Osteoblast (primary cell): ENCODE measurements around the gene FRAT1. TPM values are rescaled to one million over a fixed set of nuclear protein-coding genes. Genes with fewer than 3 reads are reported as not detected.

Experiments used
- DNase-seq: peaks from one replicate; pipeline ENCODE4 v3.0.0; 2011; ENCODE audit warnings: low spot score, mixed read lengths; ENCODE audit not compliant: insufficient read length; ENCODE audit errors: missing footprints
- H2AFZ ChIP-seq: 2 replicates; pipeline ENCODE4 v1.6.0; 2011; ENCODE audit warnings: mild to moderate bottlenecking, low read length
- H3K27ac ChIP-seq: 2 replicates; pipeline ENCODE4 v1.5.1; 2011; ENCODE audit warnings: mild to moderate bottlenecking, low read depth, low read length, moderate library complexity
- H3K27me3 ChIP-seq: 2 replicates; pipeline ENCODE4 v1.6.0; 2012; ENCODE audit warnings: mild to moderate bottlenecking, control low read depth, inconsistent platforms, low read length, moderate library complexity; ENCODE audit not compliant: insufficient read depth
- H3K36me3 ChIP-seq: 2 replicates; pipeline ENCODE4 v1.5.1; 2011; ENCODE audit warnings: mild to moderate bottlenecking, low read length, control low read depth, moderate library complexity; ENCODE audit not compliant: insufficient read depth
- H3K4me1 ChIP-seq: 2 replicates; pipeline ENCODE4 v1.5.1; 2011; ENCODE audit warnings: mild to moderate bottlenecking, low read length, control low read depth, moderate library complexity; ENCODE audit not compliant: insufficient read depth
- H3K4me2 ChIP-seq: 2 replicates; pipeline ENCODE4 v1.6.0; 2011; ENCODE audit warnings: mild to moderate bottlenecking, low read length; ENCODE audit not compliant: insufficient read depth
- H3K4me3 ChIP-seq: fragments of 200-600 bp; sonication (generic); 3 replicates; pipeline ENCODE4 v1.5.1; 2012; ENCODE audit warnings: mild to moderate bottlenecking, low read length, inconsistent platforms; ENCODE audit not compliant: insufficient read depth
- H3K79me2 ChIP-seq: 2 replicates; pipeline ENCODE4 v1.6.0; 2012; ENCODE audit warnings: mild to moderate bottlenecking, low read length, control low read depth, inconsistent platforms; ENCODE audit not compliant: insufficient read depth
- H3K9me3 ChIP-seq: 2 replicates; pipeline ENCODE4 v1.5.1; 2011; ENCODE audit warnings: low read depth, low read length, control low read depth
- H4K20me1 ChIP-seq: 2 replicates; pipeline ENCODE4 v1.6.0; 2012; ENCODE audit warnings: mild to moderate bottlenecking, low read length, control low read depth; ENCODE audit not compliant: insufficient read depth
- total RNA-seq: library from RNA; depleted of rRNA; stranded (reverse); fragments of >200 nt; gene quantifications from 2 replicates; pipeline ENCODE4 v1.2.3, GENCODE V29; 2012
- TF ChIP-seq, protein P1 (sequence below): IDR thresholded peaks from 2 replicates; pipeline ENCODE4 v1.5.1; 2011; ENCODE audit warnings: mild to moderate bottlenecking, low read depth, low read length, moderate library complexity; ENCODE audit errors: extremely low read depth

The FRAT1 gene
- total RNA-seq, 1 donor: 3.3 TPM

DNA sequence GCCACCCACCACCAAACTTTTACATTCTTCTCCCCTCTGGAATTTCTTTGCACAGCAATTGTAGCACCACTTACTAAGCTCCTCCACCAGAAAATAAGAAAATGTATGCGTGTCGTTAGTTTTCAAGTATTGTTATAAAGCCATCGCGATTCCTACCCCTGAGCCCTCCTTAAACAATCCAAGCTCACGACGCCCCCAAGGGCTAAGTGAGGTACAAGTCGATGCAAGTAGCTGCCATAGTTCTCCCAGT lies 14.2 kb downstream of the FRAT1 start:
- TF ChIP-seq, protein P1, sequence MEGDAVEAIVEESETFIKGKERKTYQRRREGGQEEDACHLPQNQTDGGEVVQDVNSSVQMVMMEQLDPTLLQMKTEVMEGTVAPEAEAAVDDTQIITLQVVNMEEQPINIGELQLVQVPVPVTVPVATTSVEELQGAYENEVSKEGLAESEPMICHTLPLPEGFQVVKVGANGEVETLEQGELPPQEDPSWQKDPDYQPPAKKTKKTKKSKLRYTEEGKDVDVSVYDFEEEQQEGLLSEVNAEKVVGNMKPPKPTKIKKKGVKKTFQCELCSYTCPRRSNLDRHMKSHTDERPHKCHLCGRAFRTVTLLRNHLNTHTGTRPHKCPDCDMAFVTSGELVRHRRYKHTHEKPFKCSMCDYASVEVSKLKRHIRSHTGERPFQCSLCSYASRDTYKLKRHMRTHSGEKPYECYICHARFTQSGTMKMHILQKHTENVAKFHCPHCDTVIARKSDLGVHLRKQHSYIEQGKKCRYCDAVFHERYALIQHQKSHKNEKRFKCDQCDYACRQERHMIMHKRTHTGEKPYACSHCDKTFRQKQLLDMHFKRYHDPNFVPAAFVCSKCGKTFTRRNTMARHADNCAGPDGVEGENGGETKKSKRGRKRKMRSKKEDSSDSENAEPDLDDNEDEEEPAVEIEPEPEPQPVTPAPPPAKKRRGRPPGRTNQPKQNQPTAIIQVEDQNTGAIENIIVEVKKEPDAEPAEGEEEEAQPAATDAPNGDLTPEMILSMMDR: no peak
- Histone ChIP-seq H4K20me1 (no peaks in the 10 kb centered on the region), H3K4me2 (peak overlapping the region; percentile 90), H3K4me3 (peak overlapping the region; percentile 84), H2AFZ (peak overlapping the region; percentile 89), H3K27ac (peak overlapping the region; percentile 49), H3K9me3 (no peaks in the 10 kb centered on the region), H3K27me3 (peaks cover 31% of the 10 kb centered on the region), H3K4me1 (peaks cover 20% of the 10 kb centered on the region), H3K36me3 (no peaks in the 10 kb centered on the region), H3K79me2 (peaks cover 14% of the 10 kb centered on the region)
- DNase-seq: peak; percentile 93

DNA sequence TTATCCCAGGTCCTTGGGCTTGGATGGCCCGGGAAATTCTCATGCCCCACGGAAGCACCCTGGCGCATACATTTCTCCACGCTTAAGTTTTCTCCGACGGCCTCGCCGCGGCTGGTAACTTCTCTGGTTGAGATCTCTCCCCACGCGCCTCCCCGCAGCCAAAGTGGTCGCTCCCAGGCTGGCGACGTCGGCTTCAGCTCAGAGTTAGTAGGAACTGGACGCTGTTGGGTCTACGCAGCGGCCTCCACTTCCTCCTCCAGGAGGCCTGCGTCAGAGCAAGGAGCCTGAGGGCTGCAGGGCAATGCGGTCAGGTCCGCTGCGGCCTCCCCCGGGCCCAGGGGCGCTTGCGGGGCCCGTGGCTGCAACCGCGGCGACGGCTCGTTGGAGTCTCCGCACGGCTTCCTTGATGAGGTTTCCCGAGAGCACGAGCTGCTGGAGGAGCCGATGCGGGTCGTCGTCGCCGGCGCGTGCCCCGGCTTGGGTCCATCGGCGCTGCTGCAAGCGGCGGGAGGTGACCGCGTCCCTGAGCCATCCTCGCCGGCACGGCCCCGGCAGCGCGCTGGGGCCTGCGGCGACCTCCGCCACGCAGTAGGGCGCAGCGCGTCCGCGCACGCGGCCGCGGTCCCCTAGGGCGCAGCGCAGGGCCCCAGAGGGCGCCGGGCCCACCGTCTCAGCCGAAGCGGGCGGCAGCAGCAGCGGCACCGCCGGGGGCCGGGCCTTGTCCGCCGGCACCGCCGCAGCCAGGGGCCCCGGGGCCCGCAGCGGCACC lies 14.7 kb downstream of the FRAT1 start:
- Histone ChIP-seq H3K9me3 (no peaks in the 10 kb centered on the region), H3K27ac (peak overlapping the region; percentile 49), H3K4me2 (peak overlapping the region; percentile 90), H4K20me1 (no peaks in the 10 kb centered on the region), H3K4me3 (peak overlapping the region; percentile 84), H3K79me2 (peaks cover 14% of the 10 kb centered on the region), H2AFZ (peak overlapping the region; percentile 89), H3K36me3 (no peaks in the 10 kb centered on the region), H3K4me1 (peaks cover 20% of the 10 kb centered on the region), H3K27me3 (peaks cover 34% of the 10 kb centered on the region)
- DNase-seq: peak; percentile 87
- TF ChIP-seq, protein P1: no peak

DNA sequence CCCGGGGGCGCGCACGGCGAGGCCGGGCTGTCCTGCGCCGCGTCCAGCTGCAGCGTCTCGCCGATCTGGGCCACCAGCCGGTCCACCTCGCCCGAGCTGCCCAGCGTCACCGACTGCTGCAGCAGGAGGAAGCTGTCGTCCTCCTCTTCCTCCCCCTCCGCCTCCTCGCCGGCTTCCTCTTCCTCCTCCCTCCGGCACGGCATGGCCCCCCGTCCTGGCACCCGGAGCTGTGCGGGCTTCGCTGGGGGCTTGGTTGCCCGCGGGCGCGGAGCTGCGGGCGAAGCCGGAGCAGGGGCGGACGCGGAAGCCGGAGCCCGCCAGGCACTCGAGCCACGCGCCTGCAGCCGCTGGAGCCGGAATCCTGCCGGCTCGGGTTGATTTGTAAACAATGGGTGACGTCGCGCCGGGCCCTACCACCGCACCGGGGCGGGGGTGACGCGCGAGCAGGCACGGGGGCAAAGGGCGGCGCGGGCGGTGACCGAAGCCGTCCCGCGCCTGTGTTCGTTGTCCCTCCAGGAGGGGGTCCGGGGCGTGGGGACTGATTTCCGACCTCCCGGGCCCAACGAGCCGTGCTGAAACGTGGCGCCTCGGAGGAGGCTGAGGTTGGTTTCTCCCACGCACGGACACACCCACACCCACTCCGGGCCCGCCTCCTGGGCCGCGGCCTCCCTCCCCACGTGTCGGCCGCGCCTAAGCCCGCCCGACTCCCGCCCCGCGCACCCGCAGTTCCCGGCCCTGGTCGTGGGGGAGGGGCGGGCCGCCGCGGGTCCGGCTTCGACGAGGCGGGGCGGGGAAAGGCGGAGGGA lies 15.5 kb downstream of the FRAT1 start, which contains the start of gene FRAT2:
TSS of gene FRAT2 (minus strand) at position 360 of the 806 bp plus-strand sequence. CDS start at position 203, 157 bp downstream.
- peak within 1 kb of the TSS; percentile 94 for H3K27ac ChIP-seq
- TF ChIP-seq, protein P1: no peak
- H3K36me3 ChIP-seq: no peaks in the 10 kb centered on the region
- peak within 1 kb of the TSS; percentile 92 for H2AFZ ChIP-seq
- H3K4me2 ChIP-seq: peak within 1 kb of the TSS; percentile 90
- peaks cover 20% of the 10 kb centered on the region for H3K4me1 ChIP-seq
- DNase-seq: peak; percentile 99
- H4K20me1 ChIP-seq: no peaks in the 10 kb centered on the region
- no peaks in the 10 kb centered on the region for H3K9me3 ChIP-seq
- H3K27me3 ChIP-seq: peaks cover 34% of the 10 kb centered on the region
- H3K4me3 ChIP-seq: peak within 1 kb of the TSS; percentile 84
- peaks cover 14% of the 10 kb centered on the region for H3K79me2 ChIP-seq

DNA sequence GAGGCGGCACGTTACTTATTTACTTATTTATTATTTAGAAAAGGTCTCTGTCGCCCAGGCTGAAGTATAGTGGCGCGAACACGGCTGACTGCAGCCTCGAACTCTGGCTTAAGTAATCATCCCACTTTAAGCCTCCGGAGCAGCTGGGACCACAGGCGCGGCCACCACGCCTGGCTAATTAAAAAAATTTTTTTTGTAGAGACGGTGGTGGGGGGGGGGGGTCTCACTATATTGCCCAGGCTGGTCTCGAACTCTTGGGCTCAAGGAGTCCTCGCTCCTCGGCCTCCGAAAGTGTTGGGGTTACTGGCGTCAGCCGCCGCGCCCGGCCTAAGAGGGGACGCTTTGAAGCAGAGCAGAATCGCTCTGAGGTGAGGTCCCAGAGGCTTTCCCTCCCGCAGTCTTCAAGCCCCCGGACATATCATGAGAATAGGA lies 16.1 kb downstream of the FRAT1 start:
- H3K79me2 ChIP-seq: peaks cover 10% of the 10 kb centered on the region
- peak overlapping the region; percentile 84 for H3K4me3 ChIP-seq
- no peak overlapping the region for H3K27ac ChIP-seq
- peak overlapping the region; percentile 90 for H3K4me2 ChIP-seq
- peak overlapping the region; percentile 29 for H2AFZ ChIP-seq
- H3K9me3 ChIP-seq: no peaks in the 10 kb centered on the region
- peaks cover 34% of the 10 kb centered on the region for H3K27me3 ChIP-seq
- no peaks in the 10 kb centered on the region for H3K36me3 ChIP-seq
- H4K20me1 ChIP-seq: no peaks in the 10 kb centered on the region
- H3K4me1 ChIP-seq: peaks cover 20% of the 10 kb centered on the region
- TF ChIP-seq, protein P1: no peak
- DNase-seq: no peak
